NCI-H2029 (cell line): ENCODE measurements around the gene MAPKAPK3.
A peak's percentile ranks its signal among the peaks of the same experiment; 100 is the strongest.

ENCODE experiments used
- DNase-seq: peaks from one replicate; lab custom pipeline; 2025; lab: John Stamatoyannopoulos, UW

The MAPKAPK3 gene

GRCh38 chr3:50587806-50588758 is 28.9 kb upstream of the MAPKAPK3 start:
- no peak for DNase-seq

GRCh38 chr3:50588759-50589433 is 28.1 kb upstream of the MAPKAPK3 start:
- DNase-seq: no peak

GRCh38 chr3:50591196-50591741 is 25.7 kb upstream of the MAPKAPK3 start:
- no peak for DNase-seq

- DNase-seq: no peak
Observed at GRCh38 chr3:50592568-50592967, 24.4 kb upstream of the MAPKAPK3 start.

GRCh38 chr3:50594253-50594785 is 22.6 kb upstream of the MAPKAPK3 start:
- no peak for DNase-seq

- no peak for DNase-seq
Observed at GRCh38 chr3:50599115-50599715, 17.7 kb upstream of the MAPKAPK3 start.

GRCh38 chr3:50599716-50600118 is 17.2 kb upstream of the MAPKAPK3 start:
- no peak for DNase-seq

- DNase-seq: no peak
Observed at GRCh38 chr3:50600141-50600753, 16.7 kb upstream of the MAPKAPK3 start.

GRCh38 chr3:50600841-50601591 is 15.9 kb upstream of the MAPKAPK3 start:
- peak; percentile 84 for DNase-seq

GRCh38 chr3:50602595-50603191 is 14.3 kb upstream of the MAPKAPK3 start:
- no peak for DNase-seq

GRCh38 chr3:50603261-50604109 is 13.5 kb upstream of the MAPKAPK3 start:
- DNase-seq: no peak

GRCh38 chr3:50604110-50604621 is 12.8 kb upstream of the MAPKAPK3 start:
- no peak for DNase-seq

- no peak for DNase-seq
Observed at GRCh38 chr3:50604628-50605588, 12.0 kb upstream of the MAPKAPK3 start.

GRCh38 chr3:50605901-50606326 is 11.0 kb upstream of the MAPKAPK3 start:
- no peak for DNase-seq

- DNase-seq: no peak
Observed at GRCh38 chr3:50606596-50606995, 10.4 kb upstream of the MAPKAPK3 start.

- DNase-seq: no peak
Observed at GRCh38 chr3:50607271-50608091, 9.5 kb upstream of the MAPKAPK3 start.

- DNase-seq: no peak
Observed at GRCh38 chr3:50608278-50608677, 8.7 kb upstream of the MAPKAPK3 start.
